Activated naive CD8-positive, alpha-beta T cell treated with anti-CD3 and anti-CD28 coated beads, Interleukin-2, amount 50 U/mL, for 24 hours (primary cell): ENCODE measurements around the gene SMAD3.

Experiments used
- ATAC-seq: fragments of 150-1000 bp; cut with Tn5 transposase; one replicate; pipeline ENCODE4 v1.10.0; 2021
- DNase-seq: peaks from one replicate; pipeline ENCODE4 v3.0.0; 2021
- H3K27ac Mint-ChIP-seq: one replicate; pipeline ENCODE4 v1.8.0; 2021; ENCODE audit warnings: mild to moderate bottlenecking, mixed read lengths
- H3K27me3 Mint-ChIP-seq: one replicate; pipeline ENCODE4 v1.8.0; 2021; ENCODE audit warnings: mixed read lengths
- H3K36me3 Mint-ChIP-seq: one replicate; pipeline ENCODE4 v1.8.0; 2021; ENCODE audit warnings: low read depth, mixed read lengths
- H3K4me1 Mint-ChIP-seq: one replicate; pipeline ENCODE4 v1.8.0; 2021; ENCODE audit warnings: mixed read lengths
- H3K4me3 Mint-ChIP-seq: one replicate; pipeline ENCODE4 v1.8.0; 2021; ENCODE audit warnings: mild to moderate bottlenecking, moderate library complexity, mixed read lengths
- H3K9me3 Mint-ChIP-seq: one replicate; pipeline ENCODE4 v1.8.0; 2021; ENCODE audit warnings: mixed read lengths

Gene SMAD3

GRCh38 chr15:67215102-67215501 is 149.7 kb downstream of the SMAD3 start:
- ATAC-seq: no peak
- Mint-ChIP-seq H3K36me3 (peaks cover 22% of the 10 kb centered on the region), H3K9me3 (no peaks in the 10 kb centered on the region)

GRCh38 chr15:67216859-67217258 is 151.5 kb downstream of the SMAD3 start:
- Mint-ChIP-seq H3K4me1 (peaks cover 8% of the 10 kb centered on the region), H3K27me3 (no peaks in the 10 kb centered on the region), H3K36me3 (peaks cover 28% of the 10 kb centered on the region), H3K9me3 (no peaks in the 10 kb centered on the region), H3K4me3 (no peak overlapping the region), H3K27ac (no peak overlapping the region)
- no peak for DNase-seq
- ATAC-seq: no peak

More at GRCh38 chr15:67215102-67215501, 149.7 kb downstream of the SMAD3 start:
- peaks cover 8% of the 10 kb centered on the region for H3K4me1 Mint-ChIP-seq
- no peaks in the 10 kb centered on the region for H3K27me3 Mint-ChIP-seq
- H3K4me3 Mint-ChIP-seq: no peak overlapping the region
- no peak overlapping the region for H3K27ac Mint-ChIP-seq
- no peak for DNase-seq

GRCh38 chr15:67218428-67218827 is 153.0 kb downstream of the SMAD3 start:
- peaks cover 28% of the 10 kb centered on the region for H3K36me3 Mint-ChIP-seq
- H3K4me3 Mint-ChIP-seq: no peak overlapping the region
- peaks cover 8% of the 10 kb centered on the region for H3K4me1 Mint-ChIP-seq
- H3K27ac Mint-ChIP-seq: no peak overlapping the region
- H3K9me3 Mint-ChIP-seq: no peaks in the 10 kb centered on the region
- ATAC-seq (no peak), DNase-seq (no peak)
- H3K27me3 Mint-ChIP-seq: no peaks in the 10 kb centered on the region

- ATAC-seq: no peak
- H3K4me3 Mint-ChIP-seq: no peak overlapping the region
- no peaks in the 10 kb centered on the region for H3K9me3 Mint-ChIP-seq
- no peaks in the 10 kb centered on the region for H3K27me3 Mint-ChIP-seq
- H3K36me3 Mint-ChIP-seq: peaks cover 28% of the 10 kb centered on the region
- DNase-seq: no peak
- H3K27ac Mint-ChIP-seq: no peak overlapping the region
- peaks cover 8% of the 10 kb centered on the region for H3K4me1 Mint-ChIP-seq
Measured at GRCh38 chr15:67219288-67219687, 153.9 kb downstream of the SMAD3 start.

GRCh38 chr15:67224889-67225288 is 159.5 kb downstream of the SMAD3 start:
- no peaks in the 10 kb centered on the region for H3K27me3 Mint-ChIP-seq

GRCh38 chr15:67225336-67225735 is 159.9 kb downstream of the SMAD3 start:
- Mint-ChIP-seq H3K27ac (no peak overlapping the region), H3K9me3 (no peaks in the 10 kb centered on the region), H3K27me3 (no peaks in the 10 kb centered on the region), H3K36me3 (peaks cover 33% of the 10 kb centered on the region), H3K4me3 (no peak overlapping the region), H3K4me1 (peaks cover 9% of the 10 kb centered on the region)
- DNase-seq: no peak
- ATAC-seq: no peak

More at GRCh38 chr15:67224889-67225288, 159.5 kb downstream of the SMAD3 start:
- H3K9me3 Mint-ChIP-seq: no peaks in the 10 kb centered on the region
- no peak for ATAC-seq
- H3K27ac Mint-ChIP-seq: no peak overlapping the region
- no peak for DNase-seq
- no peak overlapping the region for H3K4me3 Mint-ChIP-seq
- peaks cover 33% of the 10 kb centered on the region for H3K36me3 Mint-ChIP-seq
- H3K4me1 Mint-ChIP-seq: peaks cover 9% of the 10 kb centered on the region

- Mint-ChIP-seq H3K27ac (no peak overlapping the region), H3K9me3 (no peaks in the 10 kb centered on the region), H3K4me1 (peaks cover 9% of the 10 kb centered on the region), H3K36me3 (peaks cover 43% of the 10 kb centered on the region), H3K27me3 (no peaks in the 10 kb centered on the region), H3K4me3 (no peak overlapping the region)
- DNase-seq (no peak), ATAC-seq (no peak)
Measured at GRCh38 chr15:67227431-67227830, 162.0 kb downstream of the SMAD3 start.

GRCh38 chr15:67227846-67228245 is 162.4 kb downstream of the SMAD3 start:
- DNase-seq (no peak), ATAC-seq (no peak)
- H3K4me1 Mint-ChIP-seq: peaks cover 9% of the 10 kb centered on the region
- H3K9me3 Mint-ChIP-seq: no peaks in the 10 kb centered on the region
- H3K27me3 Mint-ChIP-seq: no peaks in the 10 kb centered on the region
- H3K27ac Mint-ChIP-seq: no peak overlapping the region
- peaks cover 48% of the 10 kb centered on the region for H3K36me3 Mint-ChIP-seq
- H3K4me3 Mint-ChIP-seq: no peak overlapping the region

- H3K4me1 Mint-ChIP-seq: peaks cover 9% of the 10 kb centered on the region
- H3K27me3 Mint-ChIP-seq: no peaks in the 10 kb centered on the region
- no peaks in the 10 kb centered on the region for H3K9me3 Mint-ChIP-seq
- no peak overlapping the region for H3K27ac Mint-ChIP-seq
- H3K4me3 Mint-ChIP-seq: no peak overlapping the region
- ATAC-seq (no peak), DNase-seq (no peak)
- peaks cover 52% of the 10 kb centered on the region for H3K36me3 Mint-ChIP-seq
Measured at GRCh38 chr15:67228286-67228685, 162.9 kb downstream of the SMAD3 start.

- Mint-ChIP-seq H3K4me1 (peaks cover 9% of the 10 kb centered on the region), H3K27ac (no peak overlapping the region), H3K36me3 (peaks cover 64% of the 10 kb centered on the region), H3K27me3 (no peaks in the 10 kb centered on the region), H3K4me3 (no peak overlapping the region), H3K9me3 (no peaks in the 10 kb centered on the region)
- no peak for DNase-seq
- no peak for ATAC-seq
Measured at GRCh38 chr15:67230504-67230903, 165.1 kb downstream of the SMAD3 start.

- H3K27me3 Mint-ChIP-seq: no peaks in the 10 kb centered on the region
- no peaks in the 10 kb centered on the region for H3K9me3 Mint-ChIP-seq
- DNase-seq (no peak), ATAC-seq (no peak)
- H3K4me3 Mint-ChIP-seq: no peak overlapping the region
- H3K27ac Mint-ChIP-seq: no peak overlapping the region
- peaks cover 9% of the 10 kb centered on the region for H3K4me1 Mint-ChIP-seq
- peaks cover 60% of the 10 kb centered on the region for H3K36me3 Mint-ChIP-seq
Measured at GRCh38 chr15:67232591-67232990, 167.2 kb downstream of the SMAD3 start.

- no peaks in the 10 kb centered on the region for H3K27me3 Mint-ChIP-seq
- peaks cover 29% of the 10 kb centered on the region for H3K36me3 Mint-ChIP-seq
- peak overlapping the region; percentile 64 for H3K27ac Mint-ChIP-seq
- peak overlapping the region; percentile 32 for H3K4me3 Mint-ChIP-seq
- no peaks in the 10 kb centered on the region for H3K9me3 Mint-ChIP-seq
- ATAC-seq (no peak), DNase-seq (no peak)
- H3K4me1 Mint-ChIP-seq: peaks cover 51% of the 10 kb centered on the region
Measured at GRCh38 chr15:67240235-67241131, 175.1 kb downstream of the SMAD3 start.

- Mint-ChIP-seq H3K36me3 (peaks cover 28% of the 10 kb centered on the region), H3K9me3 (no peaks in the 10 kb centered on the region), H3K4me1 (peaks cover 54% of the 10 kb centered on the region), H3K27ac (peak overlapping the region; percentile 64), H3K27me3 (no peaks in the 10 kb centered on the region), H3K4me3 (peak overlapping the region; percentile 32)
- ATAC-seq (peak; percentile 84), DNase-seq (no peak)
Measured at GRCh38 chr15:67241132-67241855, 175.9 kb downstream of the SMAD3 start.

GRCh38 chr15:67242708-67243111 is 177.3 kb downstream of the SMAD3 start:
- H3K27ac Mint-ChIP-seq: no peak overlapping the region
- DNase-seq (no peak), ATAC-seq (peak; percentile 67)
- peaks cover 41% of the 10 kb centered on the region for H3K36me3 Mint-ChIP-seq
- peaks cover 63% of the 10 kb centered on the region for H3K4me1 Mint-ChIP-seq
- H3K9me3 Mint-ChIP-seq: peaks cover 4% of the 10 kb centered on the region
- H3K27me3 Mint-ChIP-seq: no peaks in the 10 kb centered on the region
- no peak overlapping the region for H3K4me3 Mint-ChIP-seq
